Mesodermal cell (in vitro differentiated cells): ENCODE data around the gene ABCF3.

Experiments used
- H3K27ac ChIP-seq: 2 replicates; pipeline ENCODE4 v1.7.0; 2013; ENCODE audit warnings: mild to moderate bottlenecking, low read depth, low read length, moderate library complexity; ENCODE audit not compliant: severe bottlenecking
- H3K36me3 ChIP-seq: 2 replicates; pipeline ENCODE4 v1.7.1; 2013; ENCODE audit warnings: mild to moderate bottlenecking, low read length, moderate library complexity; ENCODE audit not compliant: control insufficient read depth, insufficient read depth
- H3K4me1 ChIP-seq: one replicate; pipeline ENCODE4 v1.7.1; 2013; ENCODE audit warnings: mild to moderate bottlenecking, low read length; ENCODE audit not compliant: insufficient read depth, control insufficient read depth, poor library complexity, severe bottlenecking
- H3K4me3 ChIP-seq: 2 replicates; pipeline ENCODE4 v1.7.0; 2013; ENCODE audit warnings: low read length, control low read depth, mild to moderate bottlenecking; ENCODE audit not compliant: insufficient read depth, poor library complexity, severe bottlenecking; ENCODE audit errors: extremely low read depth
- H3K9me3 ChIP-seq: 2 replicates; pipeline ENCODE4 v1.7.1; 2013; ENCODE audit warnings: mild to moderate bottlenecking, low read length, moderate library complexity; ENCODE audit not compliant: control insufficient read depth
- WGBS, 2 experiments: methylation state at CpG; one replicate each; pipeline ENCODE4 v1.1.5; 2013; ENCODE audit warnings: missing lambda C conversion rate in 2 of 2; ENCODE audit not compliant: insufficient coverage in 2 of 2; 5-methylcytosine and 5-hydroxymethylcytosine counted together

Gene ABCF3

DNA sequence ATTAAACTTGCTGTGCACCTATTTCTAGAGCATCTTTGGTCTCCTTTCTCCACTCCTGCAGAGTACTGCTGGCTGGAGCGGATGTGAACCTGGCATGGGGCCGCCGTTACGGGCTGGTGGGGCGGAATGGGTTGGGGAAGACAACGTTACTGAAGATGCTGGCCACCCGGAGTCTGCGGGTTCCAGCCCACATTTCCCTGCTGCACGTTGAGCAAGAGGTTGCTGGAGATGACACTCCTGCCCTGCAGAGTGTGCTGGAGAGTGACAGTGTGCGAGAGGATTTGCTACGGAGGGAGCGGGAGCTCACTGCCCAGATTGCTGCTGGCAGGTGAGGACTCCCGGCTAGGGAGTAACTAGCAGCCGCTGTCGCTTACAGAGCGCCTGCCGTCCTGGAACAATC, 2.1 kb downstream of the ABCF3 start:
- Histone ChIP-seq H3K9me3 (no peaks in the 10 kb centered on the region), H3K36me3 (peaks cover 79% of the 10 kb centered on the region), H3K4me1 (peaks cover 23% of the 10 kb centered on the region), H3K27ac (no peak overlapping the region), H3K4me3 (no peak overlapping the region)
- WGBS, 2 experiments = 94 to 98% methylated on average over 14 to 17 of the region's 17 CpGs

DNA sequence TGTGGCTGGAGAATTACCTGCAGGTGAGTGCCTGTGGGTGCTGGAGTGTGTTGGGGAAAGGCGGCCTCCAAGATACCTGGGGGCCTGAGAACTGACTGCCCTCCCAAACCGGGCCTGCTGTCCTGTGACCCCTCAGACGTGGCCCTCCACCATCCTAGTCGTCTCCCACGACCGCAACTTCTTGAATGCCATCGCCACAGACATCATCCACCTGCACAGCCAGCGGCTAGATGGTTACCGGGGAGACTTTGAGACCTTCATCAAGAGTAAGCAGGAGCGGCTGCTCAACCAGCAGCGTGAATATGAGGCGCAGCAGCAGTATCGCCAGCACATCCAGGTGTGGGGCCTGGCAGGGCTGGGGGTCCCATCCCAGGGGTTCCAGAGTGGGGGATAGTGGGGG, 3.4 kb downstream of the ABCF3 start:
- Histone ChIP-seq H3K36me3 (peaks cover 78% of the 10 kb centered on the region), H3K27ac (no peak overlapping the region), H3K4me3 (no peak overlapping the region), H3K4me1 (peaks cover 15% of the 10 kb centered on the region), H3K9me3 (no peaks in the 10 kb centered on the region)
- 95 to 100% methylated on average over 12 to 13 of the region's 13 CpGs for WGBS, 2 experiments

DNA sequence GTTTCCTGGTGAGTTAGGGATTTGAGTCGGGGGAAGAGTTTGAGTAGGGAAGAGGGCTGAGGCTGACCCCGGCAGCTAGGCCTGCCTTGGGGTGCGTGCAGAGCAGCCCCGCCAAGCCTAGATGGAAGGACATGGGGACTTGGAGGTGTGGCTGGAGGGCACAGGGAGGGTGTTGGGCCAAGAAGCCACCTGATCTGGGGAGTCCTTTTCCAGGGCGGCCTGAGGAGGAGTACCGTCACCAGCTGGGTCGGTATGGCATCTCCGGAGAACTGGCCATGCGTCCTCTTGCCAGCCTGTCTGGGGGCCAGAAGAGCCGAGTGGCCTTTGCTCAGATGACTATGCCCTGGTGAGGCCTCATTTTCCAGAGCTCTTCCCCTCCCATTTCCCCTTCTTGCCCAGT, 6.9 kb downstream of the ABCF3 start:
- WGBS, 2 experiments = 94 to 99% methylated on average over 5 to 10 of the region's 10 CpGs
- Histone ChIP-seq H3K4me3 (no peak overlapping the region), H3K36me3 (peaks cover 76% of the 10 kb centered on the region), H3K27ac (no peak overlapping the region), H3K4me1 (no peaks in the 10 kb centered on the region), H3K9me3 (no peaks in the 10 kb centered on the region)

DNA sequence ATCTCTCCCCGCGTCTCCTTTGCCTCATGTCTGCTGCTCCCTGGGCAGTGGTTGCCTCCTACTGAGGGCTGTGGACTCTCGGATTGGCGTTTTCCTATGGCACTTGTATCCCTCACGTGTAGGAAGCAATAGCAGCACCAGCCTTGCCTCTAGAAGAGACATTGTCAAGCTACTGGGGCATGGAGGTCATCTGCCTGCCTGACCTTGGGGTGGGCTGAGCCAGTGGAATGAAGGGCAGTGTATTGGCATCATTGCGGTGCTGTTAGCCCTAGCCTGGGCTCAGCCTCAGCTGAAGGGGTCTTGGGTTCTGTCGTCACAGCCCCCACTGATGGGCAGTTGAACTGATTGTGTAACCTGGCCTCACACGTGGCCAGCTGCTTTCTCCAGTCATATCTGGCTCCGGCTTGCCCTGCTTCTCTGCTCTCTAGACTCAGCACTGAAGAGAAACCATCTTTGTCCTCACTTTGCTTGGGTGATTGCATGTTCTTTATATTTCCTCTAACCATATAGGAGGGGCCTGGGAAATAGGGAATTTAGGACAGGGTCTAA, 8.1 kb downstream of the ABCF3 start:
- H3K36me3 ChIP-seq = peaks cover 65% of the 10 kb centered on the region
- no peaks in the 10 kb centered on the region for H3K4me1 ChIP-seq
- 96 to 98% methylated on average over 9 of the region's 9 CpGs for WGBS, 2 experiments

DNA sequence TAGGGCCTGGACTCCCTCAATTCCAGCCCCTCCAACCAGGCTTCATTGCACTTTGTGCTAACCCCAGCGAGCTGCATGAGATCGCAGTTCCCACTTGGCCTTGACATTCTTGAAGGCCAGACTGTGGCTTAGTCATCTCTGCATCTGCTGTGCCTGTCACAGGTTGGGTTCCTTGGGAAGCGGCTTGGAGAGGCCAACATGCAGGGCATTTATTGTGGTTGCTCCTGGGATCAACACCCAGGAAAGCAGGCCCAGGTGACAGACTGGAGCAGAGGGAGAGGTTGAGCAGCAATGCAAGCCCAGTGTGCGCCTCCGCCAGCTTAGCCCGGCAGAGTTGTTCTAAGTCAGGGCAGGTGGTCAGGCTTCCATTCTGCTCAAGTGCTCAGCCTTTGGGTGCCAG, 10.5 kb downstream of the ABCF3 start:
- Histone ChIP-seq H3K4me1 (no peaks in the 10 kb centered on the region), H3K4me3 (no peak overlapping the region), H3K36me3 (peaks cover 40% of the 10 kb centered on the region), H3K27ac (no peak overlapping the region), H3K9me3 (no peaks in the 10 kb centered on the region)
- 96 to 99% methylated on average over 6 of the region's 6 CpGs for WGBS, 2 experiments

More for the DNA sequence above, 8.1 kb downstream of the ABCF3 start:
- no peak overlapping the region for H3K27ac ChIP-seq
- no peak overlapping the region for H3K4me3 ChIP-seq
- H3K9me3 ChIP-seq = no peaks in the 10 kb centered on the region

DNA sequence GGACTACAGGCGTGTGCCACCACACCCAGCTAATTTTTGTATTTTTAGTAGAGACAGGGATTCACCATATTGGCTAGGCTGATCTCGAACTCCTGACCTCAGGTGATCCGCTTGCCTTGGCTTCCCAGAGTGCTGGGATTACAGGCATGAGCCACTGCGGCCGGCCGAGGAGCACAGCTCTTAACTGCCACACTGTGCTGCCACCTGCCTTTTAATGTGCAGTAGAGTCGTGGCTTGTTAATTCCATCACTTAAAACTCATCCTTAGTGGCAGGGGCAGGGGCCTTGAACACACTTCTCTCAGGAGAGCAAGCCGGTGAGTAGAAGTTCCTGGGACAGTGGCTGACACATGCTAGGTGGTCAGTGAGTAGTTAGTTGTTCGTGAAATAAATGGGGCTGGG, 12.5 kb downstream of the ABCF3 start:
- peaks cover 20% of the 10 kb centered on the region for H3K36me3 ChIP-seq
- no peaks in the 10 kb centered on the region for H3K4me1 ChIP-seq
- 91 to 92% methylated on average over 8 of the region's 9 CpGs for WGBS, 2 experiments
- H3K27ac ChIP-seq = no peak overlapping the region
- no peaks in the 10 kb centered on the region for H3K9me3 ChIP-seq
- no peak overlapping the region for H3K4me3 ChIP-seq

DNA sequence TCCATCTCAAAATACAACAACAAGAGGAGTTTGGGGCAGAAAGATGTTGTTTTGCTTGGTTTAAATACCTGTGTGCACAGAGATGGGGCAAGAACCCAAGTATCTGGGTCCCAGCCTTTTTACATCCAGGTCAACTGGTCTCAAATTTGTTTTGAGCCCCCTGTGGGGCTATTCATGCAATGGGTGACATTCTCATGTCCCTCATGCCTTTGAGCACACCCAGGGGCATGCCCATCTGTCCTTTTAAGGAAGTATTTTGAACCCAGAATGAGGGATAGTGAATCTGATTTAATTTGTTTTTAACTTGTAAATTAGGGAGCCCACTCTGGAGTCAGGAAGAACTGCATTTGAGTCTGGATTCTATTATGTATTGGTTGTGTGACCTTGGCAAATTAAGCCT, 14.8 kb downstream of the ABCF3 start:
- no peak overlapping the region for H3K4me3 ChIP-seq
- H3K4me1 ChIP-seq = no peaks in the 10 kb centered on the region
- peaks cover 5% of the 10 kb centered on the region for H3K36me3 ChIP-seq
- no peaks in the 10 kb centered on the region for H3K9me3 ChIP-seq
- H3K27ac ChIP-seq = no peak overlapping the region

DNA sequence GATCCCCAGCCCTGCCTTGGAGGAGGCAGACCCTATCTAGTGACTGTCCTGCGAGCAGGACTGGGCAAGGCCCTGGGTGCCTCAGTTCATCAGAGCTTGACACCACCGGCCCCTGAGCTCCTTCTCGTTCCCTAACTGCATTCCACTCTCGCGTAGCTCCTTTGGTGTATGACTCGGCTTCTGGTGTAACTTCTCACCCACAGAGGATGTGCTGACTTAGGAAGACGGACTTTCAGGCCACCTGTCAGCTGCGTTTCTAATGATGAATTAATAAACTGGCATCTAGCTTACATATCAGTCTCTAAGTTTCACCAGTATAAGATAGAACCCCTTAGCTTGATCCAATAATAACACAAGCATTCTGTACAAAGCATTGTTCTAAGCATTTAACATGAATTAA, 17.5 kb downstream of the ABCF3 start:
- H3K36me3 ChIP-seq = no peaks in the 10 kb centered on the region
- H3K27ac ChIP-seq = no peak overlapping the region
- no peaks in the 10 kb centered on the region for H3K9me3 ChIP-seq
- WGBS, 2 experiments = 89 to 93% methylated on average over 7 to 8 of the region's 8 CpGs
- H3K4me1 ChIP-seq = no peaks in the 10 kb centered on the region
- H3K4me3 ChIP-seq = no peak overlapping the region

DNA sequence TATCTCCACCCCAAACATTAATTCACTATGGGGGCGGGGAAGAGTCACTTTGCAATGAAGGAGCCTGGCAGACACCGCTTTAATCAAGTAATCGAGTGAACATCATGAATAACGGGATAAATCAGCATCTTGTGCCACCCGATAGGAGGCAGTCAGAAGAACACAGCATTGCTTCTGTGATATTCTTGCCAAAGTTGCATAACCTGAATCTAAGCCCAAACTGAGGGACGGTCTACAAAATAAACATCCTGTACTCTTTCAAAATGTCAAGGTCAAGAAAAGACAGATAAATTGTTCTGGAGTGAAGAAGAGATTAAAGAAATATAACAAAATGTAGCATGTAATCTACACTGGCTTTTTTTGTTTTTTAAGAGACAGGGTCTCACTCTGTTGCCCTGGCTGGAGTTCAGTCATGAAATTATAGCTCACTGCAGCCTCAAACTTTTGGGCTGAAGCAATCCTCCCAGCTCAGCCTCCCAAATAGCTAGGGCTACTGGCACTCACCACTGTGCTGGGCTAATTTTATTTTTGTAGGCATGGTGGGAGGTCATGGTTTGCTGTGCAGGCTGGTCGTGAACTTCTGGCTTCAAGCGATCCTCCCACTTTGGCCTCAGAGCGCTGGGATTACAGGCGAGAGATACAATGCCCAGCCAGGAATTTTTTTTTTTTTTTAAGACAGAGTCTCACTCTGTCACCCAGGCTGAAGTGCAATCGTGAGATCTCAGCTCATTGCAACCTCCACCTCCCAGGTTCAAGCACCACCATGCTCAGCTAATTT, 23.3 kb downstream of the ABCF3 start:
- Histone ChIP-seq H3K36me3 (no peaks in the 10 kb centered on the region), H3K9me3 (no peaks in the 10 kb centered on the region), H3K4me1 (no peaks in the 10 kb centered on the region), H3K27ac (no peak overlapping the region), H3K4me3 (no peak overlapping the region)
- 83 to 93% methylated on average over 9 of the region's 11 CpGs for WGBS, 2 experiments

DNA sequence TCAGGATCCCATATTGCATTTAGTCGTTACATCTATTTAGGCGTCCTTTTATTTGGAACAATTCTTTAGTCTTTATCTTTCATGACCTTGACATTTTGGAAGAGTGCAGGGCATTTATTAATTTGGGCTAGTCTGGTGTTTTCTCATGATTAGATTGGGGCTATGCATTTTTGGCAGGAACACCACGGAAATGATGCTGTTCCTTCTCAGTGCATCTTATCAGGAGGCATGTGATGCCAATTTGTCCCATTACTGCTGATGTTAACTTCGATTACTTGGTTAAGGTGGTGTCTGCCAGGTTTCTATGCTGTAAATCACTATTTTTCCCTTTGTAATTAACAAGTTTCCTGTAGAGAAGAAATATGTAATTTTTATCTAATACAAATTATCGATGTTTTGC, 25.3 kb downstream of the ABCF3 start:
- WGBS, 2 experiments = 100% methylated on average over 2 of the region's 5 CpGs
- no peak overlapping the region for H3K4me3 ChIP-seq

DNA sequence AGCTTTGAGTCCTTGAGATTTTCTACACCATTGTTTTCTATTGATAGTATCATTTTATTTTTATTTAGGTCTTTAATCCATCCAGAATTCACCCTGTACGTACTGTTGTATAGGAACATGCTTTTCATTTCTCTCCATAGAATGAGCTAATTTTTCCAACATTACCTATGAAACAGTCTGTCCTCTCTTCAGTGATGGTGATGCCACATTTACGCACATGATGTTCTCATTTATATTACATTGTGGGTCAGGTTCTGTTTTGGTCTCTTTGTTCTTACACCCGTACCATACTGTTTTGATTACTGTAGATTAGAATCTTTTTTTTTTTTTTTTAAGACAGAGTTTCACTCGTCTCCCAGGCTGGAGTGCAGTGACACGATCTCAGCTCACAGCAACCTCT, 25.7 kb downstream of the ABCF3 start:
- no peaks in the 10 kb centered on the region for H3K9me3 ChIP-seq
- H3K27ac ChIP-seq = no peak overlapping the region
- H3K4me3 ChIP-seq = no peak overlapping the region
- H3K36me3 ChIP-seq = no peaks in the 10 kb centered on the region
- 95 to 100% methylated on average over 1 to 3 of the region's 5 CpGs for WGBS, 2 experiments
- H3K4me1 ChIP-seq = no peaks in the 10 kb centered on the region

More for the DNA sequence above, 25.3 kb downstream of the ABCF3 start:
- no peaks in the 10 kb centered on the region for H3K9me3 ChIP-seq
- no peaks in the 10 kb centered on the region for H3K4me1 ChIP-seq
- H3K27ac ChIP-seq = no peak overlapping the region
- H3K36me3 ChIP-seq = no peaks in the 10 kb centered on the region
